Loucy (cell line): ENCODE data around the gene PRSS57.

Experiments
- H2AFZ ChIP-seq: fragments of 200-600 bp; sonication (generic); 2 replicates; pipeline ENCODE4 v1.6.0; 2016; ENCODE audit warnings: antibody characterized with exemption, mild to moderate bottlenecking, low read length, moderate library complexity
- H3F3A ChIP-seq: fragments of 200-600 bp; 2 replicates; pipeline ENCODE4 v1.6.0; 2016; ENCODE audit warnings: antibody characterized with exemption, low read depth, mild to moderate bottlenecking
- H3K27me3 ChIP-seq: fragments of 200-600 bp; sonication (generic); 2 replicates; pipeline ENCODE4 v1.6.1; 2014; ENCODE audit warnings: low read length, mild to moderate bottlenecking; ENCODE audit not compliant: insufficient read depth, poor library complexity, severe bottlenecking
- H3K36me3 ChIP-seq: fragments of 200-600 bp; sonication (generic); 2 replicates; pipeline ENCODE4 v1.6.1; 2016; ENCODE audit warnings: low read length; ENCODE audit not compliant: insufficient read depth
- H3K4me1 ChIP-seq: fragments of 200-600 bp; sonication (generic); 2 replicates; pipeline ENCODE4 v1.5.1; 2014; ENCODE audit warnings: low read length, mild to moderate bottlenecking; ENCODE audit not compliant: insufficient read depth, poor library complexity, severe bottlenecking
- H3K4me2 ChIP-seq: fragments of 200-600 bp; sonication (generic); 2 replicates; pipeline ENCODE4 v1.6.0; 2014; ENCODE audit warnings: antibody characterized with exemption, low read length, low read depth, mild to moderate bottlenecking; ENCODE audit not compliant: poor library complexity, severe bottlenecking
- H3K4me3 ChIP-seq: fragments of 200-600 bp; sonication (generic); 2 replicates; pipeline ENCODE4 v1.5.1; 2014; ENCODE audit warnings: low read length, mild to moderate bottlenecking, mixed read lengths; ENCODE audit not compliant: poor library complexity, severe bottlenecking
- H3K79me2 ChIP-seq: fragments of 200-600 bp; sonication (generic); 2 replicates; pipeline ENCODE4 v1.6.1; 2014; ENCODE audit warnings: low read length; ENCODE audit not compliant: insufficient read depth
- H3K9ac ChIP-seq: fragments of 200-600 bp; sonication (generic); 2 replicates; pipeline ENCODE4 v1.6.0; 2014; ENCODE audit warnings: mild to moderate bottlenecking, low read depth, low read length, moderate library complexity; ENCODE audit not compliant: poor library complexity, severe bottlenecking
- H3K9me2 ChIP-seq: fragments of 200-600 bp; sonication (generic); replicated peaks from 2 replicates; pipeline ENCODE4 v1.6.1; 2016; ENCODE audit warnings: low read depth, low read length, mixed read lengths
- H3K9me3 ChIP-seq: fragments of 200-600 bp; sonication (generic); 2 replicates; pipeline ENCODE4 v1.6.1; 2014; ENCODE audit warnings: mild to moderate bottlenecking, antibody characterized with exemption, low read length, low read depth; ENCODE audit not compliant: insufficient read depth
- H4K20me1 ChIP-seq: fragments of 200-600 bp; sonication (generic); 2 replicates; pipeline ENCODE4 v1.6.0; 2014; ENCODE audit warnings: antibody characterized with exemption, low read length, mild to moderate bottlenecking; ENCODE audit not compliant: insufficient read depth, poor library complexity, severe bottlenecking
- EZH2phosphoT487 ChIP-seq: fragments of 200-600 bp; IDR thresholded peaks from 2 replicates; pipeline ENCODE4 v1.6.1; 2018; ENCODE audit warnings: antibody characterized with exemption, mild to moderate bottlenecking, moderate library complexity, borderline replicate concordance
- TF ChIP-seq, protein P1 (sequence below): fragments of 200-600 bp; sonication (generic); conservative IDR thresholded peaks from 2 replicates; pipeline ENCODE4 v1.5.1; 2014; ENCODE audit warnings: mild to moderate bottlenecking, antibody characterized with exemption, low read length

The PRSS57 gene

GRCh38 chr19:715347-715746 lies 20.1 kb upstream of the PRSS57 start:
- Histone ChIP-seq H3K9me2 (no peaks in the 10 kb centered on the region), H4K20me1 (no peaks in the 10 kb centered on the region), H3K79me2 (no peaks in the 10 kb centered on the region)

GRCh38 chr19:711254-711653 lies 16.0 kb upstream of the PRSS57 start:
- Histone ChIP-seq H3K4me3 (no peak overlapping the region), H3K9ac (no peak overlapping the region), H3K4me1 (peaks cover 3% of the 10 kb centered on the region), H2AFZ (no peak overlapping the region), H4K20me1 (no peaks in the 10 kb centered on the region), H3K9me2 (no peaks in the 10 kb centered on the region), H3K36me3 (no peaks in the 10 kb centered on the region), H3F3A (no peaks in the 10 kb centered on the region; the same call in 1 of the 2 replicates), H3K9me3 (no peaks in the 10 kb centered on the region), H3K79me2 (peaks cover 6% of the 10 kb centered on the region; the same call in 1 of the 2 replicates), H3K4me2 (no peak overlapping the region), H3K27me3 (no peaks in the 10 kb centered on the region)
- TF ChIP-seq EZH2phosphoT487: no peak
- TF ChIP-seq, protein P1, sequence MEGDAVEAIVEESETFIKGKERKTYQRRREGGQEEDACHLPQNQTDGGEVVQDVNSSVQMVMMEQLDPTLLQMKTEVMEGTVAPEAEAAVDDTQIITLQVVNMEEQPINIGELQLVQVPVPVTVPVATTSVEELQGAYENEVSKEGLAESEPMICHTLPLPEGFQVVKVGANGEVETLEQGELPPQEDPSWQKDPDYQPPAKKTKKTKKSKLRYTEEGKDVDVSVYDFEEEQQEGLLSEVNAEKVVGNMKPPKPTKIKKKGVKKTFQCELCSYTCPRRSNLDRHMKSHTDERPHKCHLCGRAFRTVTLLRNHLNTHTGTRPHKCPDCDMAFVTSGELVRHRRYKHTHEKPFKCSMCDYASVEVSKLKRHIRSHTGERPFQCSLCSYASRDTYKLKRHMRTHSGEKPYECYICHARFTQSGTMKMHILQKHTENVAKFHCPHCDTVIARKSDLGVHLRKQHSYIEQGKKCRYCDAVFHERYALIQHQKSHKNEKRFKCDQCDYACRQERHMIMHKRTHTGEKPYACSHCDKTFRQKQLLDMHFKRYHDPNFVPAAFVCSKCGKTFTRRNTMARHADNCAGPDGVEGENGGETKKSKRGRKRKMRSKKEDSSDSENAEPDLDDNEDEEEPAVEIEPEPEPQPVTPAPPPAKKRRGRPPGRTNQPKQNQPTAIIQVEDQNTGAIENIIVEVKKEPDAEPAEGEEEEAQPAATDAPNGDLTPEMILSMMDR: no peak

More at GRCh38 chr19:715347-715746, 20.1 kb upstream of the PRSS57 start:
- Histone ChIP-seq H3K4me2 (no peak overlapping the region), H3K4me1 (no peaks in the 10 kb centered on the region), H3K9ac (no peak overlapping the region), H3K4me3 (no peak overlapping the region), H3K36me3 (no peaks in the 10 kb centered on the region), H2AFZ (no peak overlapping the region), H3F3A (no peaks in the 10 kb centered on the region; the same call in 1 of the 2 replicates), H3K9me3 (no peaks in the 10 kb centered on the region), H3K27me3 (no peaks in the 10 kb centered on the region)
- TF ChIP-seq, protein P1: no peak
- no peak for TF ChIP-seq EZH2phosphoT487

DNA sequence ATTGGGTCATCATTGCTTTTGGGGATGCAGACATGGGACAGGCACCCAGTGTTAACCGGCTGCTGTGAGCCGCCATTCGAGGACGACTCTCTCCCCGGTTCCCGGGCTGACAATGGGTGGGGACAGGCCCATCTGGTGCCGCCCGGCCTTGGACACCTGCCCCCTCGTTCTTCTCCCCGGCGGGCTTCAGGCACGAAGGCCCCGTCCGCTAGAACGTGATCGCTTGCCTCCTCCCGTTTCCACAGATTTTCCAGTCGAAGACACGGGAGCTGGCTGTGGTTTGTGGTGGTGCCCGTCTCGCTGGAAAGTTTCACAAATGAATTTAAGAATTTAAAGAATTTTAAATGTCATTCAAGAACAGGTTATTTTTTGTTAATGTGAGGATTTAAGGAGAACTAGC lies 15.5 kb upstream of the PRSS57 start:
- Histone ChIP-seq H4K20me1 (no peaks in the 10 kb centered on the region), H3F3A (no peaks in the 10 kb centered on the region; the same call in 1 of the 2 replicates), H3K9me2 (no peaks in the 10 kb centered on the region), H3K9ac (no peak overlapping the region), H2AFZ (no peak overlapping the region), H3K36me3 (no peaks in the 10 kb centered on the region), H3K4me3 (no peak overlapping the region), H3K4me1 (peaks cover 3% of the 10 kb centered on the region), H3K4me2 (no peak overlapping the region), H3K79me2 (peaks cover 6% of the 10 kb centered on the region; the same call in 1 of the 2 replicates), H3K9me3 (no peaks in the 10 kb centered on the region), H3K27me3 (no peaks in the 10 kb centered on the region)
- TF ChIP-seq EZH2phosphoT487: no peak
- TF ChIP-seq, protein P1: no peak
